Measurements from ENCODE around the gene HSPA1L.
"Not testable (repeated sequence)": the region's sequence is repeated elsewhere in the genome, so short reads cannot be mapped to it uniquely, and the experiment has no call there.

DNA sequence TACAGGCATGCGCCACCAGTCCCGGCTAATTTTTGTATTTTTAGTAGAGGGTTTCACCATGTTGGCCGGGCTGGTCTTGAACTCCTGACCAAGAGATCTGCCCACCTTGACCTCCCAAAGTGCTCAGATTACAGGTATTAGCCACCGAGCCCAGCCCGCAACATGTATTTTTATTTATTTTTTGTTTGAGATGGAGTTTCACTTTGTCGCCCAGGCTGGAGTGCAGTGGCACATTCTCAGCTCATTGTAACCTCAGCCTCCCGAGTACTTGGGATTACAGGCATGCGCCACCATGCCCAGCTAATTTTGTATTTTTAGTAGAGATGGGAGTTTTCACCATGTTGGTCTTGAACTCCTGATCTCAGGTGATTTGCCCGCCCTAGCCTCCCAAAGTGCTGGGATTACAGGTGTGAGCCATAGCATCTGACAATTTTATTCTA is 23.1 kb upstream of the HSPA1L start:
- TF ChIP-seq, protein P1, sequence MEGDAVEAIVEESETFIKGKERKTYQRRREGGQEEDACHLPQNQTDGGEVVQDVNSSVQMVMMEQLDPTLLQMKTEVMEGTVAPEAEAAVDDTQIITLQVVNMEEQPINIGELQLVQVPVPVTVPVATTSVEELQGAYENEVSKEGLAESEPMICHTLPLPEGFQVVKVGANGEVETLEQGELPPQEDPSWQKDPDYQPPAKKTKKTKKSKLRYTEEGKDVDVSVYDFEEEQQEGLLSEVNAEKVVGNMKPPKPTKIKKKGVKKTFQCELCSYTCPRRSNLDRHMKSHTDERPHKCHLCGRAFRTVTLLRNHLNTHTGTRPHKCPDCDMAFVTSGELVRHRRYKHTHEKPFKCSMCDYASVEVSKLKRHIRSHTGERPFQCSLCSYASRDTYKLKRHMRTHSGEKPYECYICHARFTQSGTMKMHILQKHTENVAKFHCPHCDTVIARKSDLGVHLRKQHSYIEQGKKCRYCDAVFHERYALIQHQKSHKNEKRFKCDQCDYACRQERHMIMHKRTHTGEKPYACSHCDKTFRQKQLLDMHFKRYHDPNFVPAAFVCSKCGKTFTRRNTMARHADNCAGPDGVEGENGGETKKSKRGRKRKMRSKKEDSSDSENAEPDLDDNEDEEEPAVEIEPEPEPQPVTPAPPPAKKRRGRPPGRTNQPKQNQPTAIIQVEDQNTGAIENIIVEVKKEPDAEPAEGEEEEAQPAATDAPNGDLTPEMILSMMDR (IDR thresholded peaks at IDR 0.05; ENCODE audit: low read length): not testable (repeated sequence)
- not testable (repeated sequence) for TF ChIP-seq EZH2 (IDR thresholded peaks at IDR 0.05; ENCODE audit: borderline replicate concordance, low read length)
